K562 (cell line): Measurements from ENCODE around the gene BZW2. TPM values are rescaled to one million over a fixed set of nuclear protein-coding genes. Genes with fewer than 3 reads are reported as not detected.
A peak's percentile ranks its signal among the peaks of the same experiment; 100 is the strongest.

Source experiments
- BCLAF1 ChIP-seq, 2 experiments: fragments of 450-650 bp in 1 of 2; IDR thresholded peaks; 2 replicates each; pipeline ENCODE4 v1.6.1; 2011 to 2017; ENCODE audit warnings: low read depth in 2 of 2, antibody characterized with exemption in 1 of 2, borderline replicate concordance in 1 of 2, low read length in 1 of 2, mild to moderate bottlenecking in 1 of 2, mixed read lengths in 1 of 2; ENCODE audit not compliant: control insufficient read depth in 1 of 2
- CHAMP1 ChIP-seq: fragments of 450-650 bp; IDR thresholded peaks from 2 replicates; pipeline ENCODE4 v1.6.1; 2016; ENCODE audit warnings: mild to moderate bottlenecking
- CHD4 ChIP-seq: fragments of 200-600 bp; sonication (generic); IDR thresholded peaks from 3 replicates; pipeline ENCODE4 v1.6.1; 2012; ENCODE audit warnings: low read depth, mild to moderate bottlenecking, mixed read lengths, low read length, inconsistent platforms; ENCODE audit not compliant: insufficient read depth, insufficient replicate concordance, poor library complexity, severe bottlenecking
- EWSR1 ChIP-seq: fragments of 450-650 bp; IDR thresholded peaks from 2 replicates; pipeline ENCODE4 v1.6.1; 2018; ENCODE audit warnings: borderline replicate concordance, mild to moderate bottlenecking, low read depth, moderate library complexity; ENCODE audit not compliant: partially characterized antibody
- GATA2 ChIP-seq: sonication (generic); formaldehyde crosslinking; IDR thresholded peaks from 2 replicates; pipeline ENCODE4 v1.4.0; 2020; ENCODE audit warnings: mild to moderate bottlenecking, missing genetic modification reagents
- HMG20A ChIP-seq: fragments of 450-650 bp; formaldehyde crosslinking; conservative IDR thresholded peaks from 2 replicates; pipeline ENCODE4 v1.4.0; 2020; ENCODE audit warnings: mild to moderate bottlenecking, mixed read lengths
- HNRNPLL ChIP-seq: fragments of 200-400 bp; formaldehyde crosslinking; IDR thresholded peaks from 2 replicates; pipeline ENCODE4 v1.6.1; 2017; ENCODE audit warnings: low read length, low read depth, mild to moderate bottlenecking; ENCODE audit not compliant: poor library complexity, severe bottlenecking
- NUFIP1 ChIP-seq: fragments of 450-650 bp; IDR thresholded peaks from 2 replicates; pipeline ENCODE4 v1.6.1; 2018; ENCODE audit not compliant: partially characterized antibody
- RBM25 ChIP-seq: fragments of 200-400 bp; formaldehyde crosslinking; IDR thresholded peaks from 2 replicates; pipeline ENCODE4 v1.6.1; 2018; ENCODE audit warnings: low read length, low read depth, moderate library complexity; ENCODE audit not compliant: severe bottlenecking
- SNIP1 ChIP-seq: fragments of 450-650 bp; IDR thresholded peaks from 2 replicates; pipeline ENCODE4 v1.7.1; 2017; ENCODE audit warnings: low read depth, mild to moderate bottlenecking
- SRSF3 ChIP-seq: fragments of 200-400 bp; formaldehyde crosslinking; IDR thresholded peaks from 2 replicates; pipeline ENCODE4 v1.6.1; 2016; ENCODE audit warnings: mild to moderate bottlenecking, low read length, moderate library complexity; ENCODE audit not compliant: insufficient read depth
- WHSC1 ChIP-seq: IDR thresholded peaks from one replicate; pipeline ENCODE4 v1.6.1; 2012; ENCODE audit warnings: low read length, control low read depth, inconsistent platforms
- polyA plus RNA-seq, 8 experiments: library from polyadenylated mRNA; depleted of rRNA in 4 of 8; stranded (reverse) in 5 of 8; unstranded in 3 of 8; fragments of >200 nt; fragmentation: Nextera tagmentation in 2 of 8; fragmentation: Illumina TruSeq in 1 of 8; extraction: Ambion mirVana in 2 of 8; extraction: Trizol in 1 of 8; gene quantifications; 2 replicates each; pipeline versions ENCODE4 v1.2.1 to v1.2.3, GENCODE V29; 2011 to 2014; ENCODE audit warnings: inconsistent platforms in 1 of 8, missing spikeins in 1 of 8
- total RNA-seq, 7 experiments: library from RNA; depleted of rRNA in 6 of 7; stranded (reverse); fragments of >200 nt in 6 of 7; fragmentation: Illumina TruSeq in 2 of 7; extraction: Trizol in 2 of 7; gene quantifications; 2 replicates each; pipeline versions ENCODE4 v1.2.1 to v1.2.3, GENCODE V29; 2011 to 2021; ENCODE audit warnings: low replicate concordance in 1 of 7
- TF ChIP-seq, protein P1 (sequence below), 2 experiments: IDR thresholded peaks in 1 of 2; conservative IDR thresholded peaks in 1 of 2; 2 replicates each; pipeline ENCODE4 v1.6.1; 2016; ENCODE audit warnings: low read depth in 2 of 2, mild to moderate bottlenecking in 1 of 2, missing compliant biosample characterization in 1 of 2, missing genetic modification characterization in 1 of 2, moderate library complexity in 1 of 2
- TF ChIP-seq, protein P2 (sequence below): fragments of 450-650 bp; IDR thresholded peaks from 2 replicates; pipeline ENCODE4 v1.6.1; 2017; ENCODE audit warnings: antibody characterized with exemption

Gene BZW2
- total and polyA plus RNA-seq, 9 of the 15 experiments (the other 6 are each of a cell fraction or from before 2014, with no cell fraction given): 140 to 316 (median 173) TPM

DNA sequence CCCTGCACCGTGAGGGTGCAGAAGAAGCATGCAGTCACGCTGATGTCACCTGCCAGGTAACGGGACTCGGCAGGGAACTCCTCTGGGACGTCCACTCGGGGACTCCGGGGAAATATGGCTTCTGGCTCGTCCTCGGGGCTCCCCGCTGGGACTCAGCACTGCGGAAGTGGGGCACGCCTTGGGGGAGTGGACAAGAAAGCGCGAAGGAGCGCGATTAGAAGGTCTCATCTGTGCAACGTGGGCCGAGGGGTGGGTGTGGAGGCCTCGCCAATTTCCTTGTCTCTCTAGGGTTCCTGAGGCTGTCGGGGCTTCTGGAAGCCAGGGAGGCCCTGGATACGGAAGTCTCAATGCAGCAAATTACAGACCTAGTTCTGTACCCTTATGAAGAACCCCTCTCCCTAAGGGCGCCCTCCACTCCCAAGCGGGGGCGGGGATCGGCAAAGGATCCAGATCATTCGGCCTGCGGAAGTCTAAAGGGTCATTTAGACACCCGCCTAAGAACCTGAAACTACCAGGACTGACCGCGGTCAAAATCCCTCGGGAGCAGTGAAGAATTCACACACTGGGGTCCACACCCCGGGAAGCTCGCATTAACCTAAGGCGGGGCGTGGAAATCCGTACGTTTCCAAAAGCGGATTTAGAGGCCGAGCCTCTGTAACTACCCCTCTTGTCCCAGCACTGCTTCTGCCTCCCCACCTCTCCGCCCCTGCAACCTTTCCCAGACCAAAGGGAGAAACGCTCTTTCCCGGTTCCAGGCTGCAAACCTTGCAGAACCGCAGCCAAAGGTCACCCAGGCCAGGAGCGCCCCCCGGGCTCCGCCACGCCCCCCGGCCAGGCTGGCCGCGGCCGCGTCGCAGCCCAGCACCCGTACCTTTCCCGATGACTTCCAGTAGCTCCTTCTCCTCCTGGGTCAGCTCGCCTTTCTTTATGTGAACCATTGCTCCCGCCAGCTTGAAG lies 1.1 kb upstream of the BZW2 start (continued):
- TF ChIP-seq, protein P1, sequence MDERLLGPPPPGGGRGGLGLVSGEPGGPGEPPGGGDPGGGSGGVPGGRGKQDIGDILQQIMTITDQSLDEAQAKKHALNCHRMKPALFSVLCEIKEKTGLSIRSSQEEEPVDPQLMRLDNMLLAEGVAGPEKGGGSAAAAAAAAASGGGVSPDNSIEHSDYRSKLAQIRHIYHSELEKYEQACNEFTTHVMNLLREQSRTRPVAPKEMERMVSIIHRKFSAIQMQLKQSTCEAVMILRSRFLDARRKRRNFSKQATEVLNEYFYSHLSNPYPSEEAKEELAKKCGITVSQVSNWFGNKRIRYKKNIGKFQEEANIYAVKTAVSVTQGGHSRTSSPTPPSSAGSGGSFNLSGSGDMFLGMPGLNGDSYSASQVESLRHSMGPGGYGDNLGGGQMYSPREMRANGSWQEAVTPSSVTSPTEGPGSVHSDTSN (CRISPR knock-in tag; IDR thresholded peaks at IDR 0.05; ENCODE audit: low read depth): no peak
- TF ChIP-seq, protein P1 (tag; conservative IDR thresholded peaks at IDR 0.05; ENCODE audit: low read depth): no peak
- TF ChIP-seq CHAMP1: no peak
- no peak for TF ChIP-seq NUFIP1
- no peak for TF ChIP-seq SRSF3
- TF ChIP-seq WHSC1: no peak
- no peak for TF ChIP-seq EWSR1
- no peak for TF ChIP-seq RBM25
- peak; percentile 25 for TF ChIP-seq HNRNPLL
- no peak for TF ChIP-seq CHD4
- no peak for TF ChIP-seq HMG20A
- TF ChIP-seq SNIP1: no peak; the same call in 1 of the 2 replicates
- TF ChIP-seq GATA2: no peak
- no peak for TF ChIP-seq BCLAF1 (IDR thresholded peaks at IDR 0.05; ENCODE audit: borderline replicate concordance in 1 of 2, control insufficient read depth in 1 of 2, low read depth in 2 of 2, low read length in 1 of 2)
- TF ChIP-seq, protein P2, sequence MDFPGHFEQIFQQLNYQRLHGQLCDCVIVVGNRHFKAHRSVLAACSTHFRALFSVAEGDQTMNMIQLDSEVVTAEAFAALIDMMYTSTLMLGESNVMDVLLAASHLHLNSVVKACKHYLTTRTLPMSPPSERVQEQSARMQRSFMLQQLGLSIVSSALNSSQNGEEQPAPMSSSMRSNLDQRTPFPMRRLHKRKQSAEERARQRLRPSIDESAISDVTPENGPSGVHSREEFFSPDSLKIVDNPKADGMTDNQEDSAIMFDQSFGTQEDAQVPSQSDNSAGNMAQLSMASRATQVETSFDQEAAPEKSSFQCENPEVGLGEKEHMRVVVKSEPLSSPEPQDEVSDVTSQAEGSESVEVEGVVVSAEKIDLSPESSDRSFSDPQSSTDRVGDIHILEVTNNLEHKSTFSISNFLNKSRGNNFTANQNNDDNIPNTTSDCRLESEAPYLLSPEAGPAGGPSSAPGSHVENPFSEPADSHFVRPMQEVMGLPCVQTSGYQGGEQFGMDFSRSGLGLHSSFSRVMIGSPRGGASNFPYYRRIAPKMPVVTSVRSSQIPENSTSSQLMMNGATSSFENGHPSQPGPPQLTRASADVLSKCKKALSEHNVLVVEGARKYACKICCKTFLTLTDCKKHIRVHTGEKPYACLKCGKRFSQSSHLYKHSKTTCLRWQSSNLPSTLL: no peak
